Measurements from ENCODE around the gene SORL1.

The SORL1 gene

DNA sequence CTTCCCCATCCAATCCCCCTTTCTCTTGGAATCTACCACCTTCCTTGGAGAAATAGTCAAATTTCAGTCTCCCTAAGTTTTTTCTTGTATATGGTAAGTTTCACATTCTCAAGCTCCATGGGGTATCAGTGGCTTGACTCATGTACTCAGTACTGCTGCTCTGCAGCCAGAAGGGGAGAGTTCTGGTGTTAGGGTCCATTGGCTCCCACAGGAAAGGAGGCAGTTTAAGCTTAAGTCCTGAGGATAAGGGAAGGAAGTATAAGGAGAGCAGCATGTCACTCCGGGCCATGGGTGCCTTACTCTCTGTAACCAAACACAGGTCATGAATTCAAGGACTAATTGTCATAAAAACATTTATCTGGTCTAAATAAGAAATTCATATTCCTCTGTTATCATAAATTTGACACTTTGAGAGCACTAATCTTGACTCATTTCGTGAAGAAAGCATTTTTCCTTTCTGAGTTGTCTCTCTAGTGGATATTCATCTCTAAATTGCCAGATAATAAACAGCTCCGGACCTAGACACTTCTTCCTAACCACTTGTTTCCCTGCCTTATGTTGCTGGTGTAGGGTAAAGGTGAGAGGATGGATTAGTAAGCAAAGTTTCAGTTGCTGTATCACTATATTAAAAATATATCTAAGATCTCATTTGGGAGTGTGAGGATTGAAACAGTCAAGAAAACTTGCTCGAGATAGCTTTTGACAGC, 20.1 kb upstream of the SORL1 start:
- no peak for DNase-seq

DNA sequence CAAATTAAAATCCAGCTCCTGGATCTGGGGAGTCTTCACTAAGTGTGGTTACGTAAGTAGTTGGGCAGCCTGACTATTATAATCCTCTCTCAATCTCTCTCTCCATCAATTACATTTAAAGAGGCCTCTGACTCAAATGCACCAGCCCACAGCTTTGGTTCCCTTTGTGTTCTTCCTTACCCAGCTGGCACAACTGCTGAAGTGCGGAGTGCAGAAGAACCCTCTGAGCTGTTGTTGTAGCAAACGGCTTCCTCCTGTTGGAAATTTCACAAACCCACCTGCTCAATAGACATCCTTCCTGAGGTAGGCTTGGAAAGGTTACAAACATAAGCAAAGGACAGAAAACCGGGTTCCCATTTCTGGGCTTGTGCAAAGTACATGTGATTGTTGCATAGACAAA, 17.0 kb upstream of the SORL1 start:
- no peak for DNase-seq

DNA sequence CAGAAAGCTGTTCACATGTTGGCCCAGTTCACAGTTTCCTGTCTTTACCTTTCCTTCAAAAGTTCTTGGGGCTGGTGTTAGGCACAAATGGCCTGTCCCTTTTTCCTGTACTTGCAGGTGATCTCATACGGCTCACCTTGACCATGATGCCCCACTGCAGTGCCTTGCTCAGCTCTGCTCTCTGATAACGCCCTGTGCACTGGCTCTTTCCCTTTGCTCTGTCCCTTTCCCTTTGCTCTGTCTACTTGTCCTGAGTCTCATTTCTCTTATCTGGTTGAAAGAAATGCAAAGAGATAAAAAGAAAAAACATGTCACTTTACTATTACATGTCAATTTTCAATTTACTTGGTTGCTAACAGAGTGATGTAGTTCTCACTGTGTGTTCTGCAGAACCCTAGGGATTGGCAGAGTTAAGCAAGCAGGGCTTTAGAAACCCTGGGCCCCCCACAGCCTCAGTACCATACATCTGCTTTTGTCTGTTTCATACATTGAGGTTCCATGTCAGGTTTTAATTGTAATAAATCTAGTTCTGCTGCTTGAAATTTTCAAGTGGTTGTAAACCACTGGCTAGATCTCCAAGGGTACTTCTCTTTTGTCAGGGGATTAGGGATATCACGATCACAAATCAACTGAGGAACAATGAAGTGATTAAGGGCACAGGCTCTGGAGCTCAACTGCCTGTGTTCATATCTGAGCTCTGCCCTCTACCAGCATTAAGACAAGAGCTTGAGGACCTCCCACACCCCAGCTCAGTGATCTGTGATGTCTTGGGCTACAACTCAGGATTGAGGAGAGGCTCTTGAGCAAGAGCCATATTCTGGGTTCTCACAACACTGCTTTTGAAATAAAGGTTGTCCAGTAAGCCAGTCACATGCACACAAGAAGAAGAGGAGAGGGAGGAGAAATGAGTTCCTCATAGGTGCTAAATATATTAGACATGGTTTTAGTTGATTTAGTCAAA, 16.3 kb upstream of the SORL1 start:
- DNase-seq, result no peak

DNA sequence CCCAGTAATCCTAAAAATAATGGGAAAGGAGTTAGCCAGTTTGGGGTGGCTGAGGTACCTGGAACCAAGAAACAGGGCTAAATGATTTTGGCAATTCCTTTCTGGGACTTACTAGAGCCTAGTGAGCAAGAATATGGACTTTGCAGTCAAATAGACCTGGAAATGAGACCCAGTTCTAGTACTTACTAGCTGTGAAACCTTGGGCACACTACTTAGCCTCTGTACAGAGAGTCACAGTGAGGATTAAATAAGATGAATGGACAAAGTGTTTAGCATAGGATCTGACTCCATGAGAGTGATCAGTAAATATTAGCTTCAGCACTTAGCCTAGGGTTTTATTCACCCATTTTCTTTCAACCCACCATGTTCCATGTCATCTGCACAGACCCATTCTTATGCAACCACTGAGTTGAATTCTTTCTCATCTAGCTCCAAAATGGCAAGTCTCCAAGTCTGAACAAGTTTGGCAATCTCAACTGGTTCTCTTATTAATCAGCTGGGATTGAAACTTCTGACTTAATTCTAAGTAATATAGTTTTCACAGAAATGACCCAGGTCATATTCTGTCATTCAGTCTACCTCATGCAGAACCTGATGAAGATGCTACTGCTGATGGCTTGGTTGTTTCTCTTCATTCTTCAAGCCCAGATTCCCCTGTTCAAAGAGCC, 15.0 kb upstream of the SORL1 start:
- no peak for DNase-seq

DNA sequence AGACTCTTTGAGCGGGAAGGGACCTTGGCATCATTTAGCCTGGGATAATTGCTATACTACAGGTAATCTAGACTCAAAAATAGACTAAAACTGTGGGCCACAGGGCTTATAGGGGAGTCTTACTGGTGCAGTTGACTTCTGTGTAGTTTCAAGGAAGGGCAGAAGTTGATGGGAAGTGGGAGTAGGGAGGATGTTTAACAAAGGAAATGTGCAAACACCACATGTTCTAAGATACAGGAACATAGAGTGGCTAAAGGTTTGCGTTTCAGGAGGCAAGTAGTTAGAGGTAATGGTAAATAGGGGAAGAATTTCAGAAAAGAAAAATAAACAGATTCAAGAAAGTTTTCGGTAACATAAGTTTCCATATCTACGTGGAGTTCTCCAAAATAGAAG, 14.4 kb upstream of the SORL1 start:
- no peak for DNase-seq

DNA sequence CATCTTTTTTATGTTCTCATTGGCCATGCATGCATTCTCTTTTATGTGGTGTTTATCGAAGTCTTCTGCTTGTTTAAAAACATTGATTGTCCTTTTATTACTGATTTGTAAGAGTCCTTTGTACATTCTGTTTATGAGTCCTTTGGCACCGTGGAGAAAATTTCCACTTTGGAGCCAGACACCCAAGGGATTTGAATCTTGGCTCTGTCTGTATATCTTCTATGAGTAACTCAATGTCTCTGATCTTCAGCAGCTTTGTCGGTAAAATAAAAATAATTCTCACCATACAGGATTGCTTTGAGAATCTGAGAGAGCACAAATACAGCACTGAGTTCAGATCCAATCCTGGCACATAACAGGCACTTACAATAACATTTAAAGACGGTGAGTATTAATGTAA, 12.8 kb upstream of the SORL1 start:
- no peak for DNase-seq

DNA sequence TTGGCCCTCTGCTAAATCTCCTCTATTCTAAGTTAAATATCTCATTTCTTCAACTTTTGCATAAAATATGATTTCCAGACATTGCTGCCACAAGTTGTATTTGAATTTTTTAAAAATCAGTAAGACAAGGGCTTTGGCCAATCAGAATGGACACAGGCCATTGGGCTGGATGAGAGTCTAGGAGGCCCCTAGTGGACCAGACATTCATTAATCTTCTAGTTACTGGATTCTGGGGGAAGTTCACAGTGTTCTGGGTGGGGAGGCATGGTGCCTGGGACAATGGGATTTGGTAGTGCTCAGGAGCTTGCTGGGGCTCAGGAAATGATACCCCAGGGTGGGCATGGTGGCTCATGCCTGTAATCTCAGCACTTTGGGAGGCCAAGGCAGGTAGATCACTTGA, 12.4 kb upstream of the SORL1 start:
- DNase-seq, result no peak

DNA sequence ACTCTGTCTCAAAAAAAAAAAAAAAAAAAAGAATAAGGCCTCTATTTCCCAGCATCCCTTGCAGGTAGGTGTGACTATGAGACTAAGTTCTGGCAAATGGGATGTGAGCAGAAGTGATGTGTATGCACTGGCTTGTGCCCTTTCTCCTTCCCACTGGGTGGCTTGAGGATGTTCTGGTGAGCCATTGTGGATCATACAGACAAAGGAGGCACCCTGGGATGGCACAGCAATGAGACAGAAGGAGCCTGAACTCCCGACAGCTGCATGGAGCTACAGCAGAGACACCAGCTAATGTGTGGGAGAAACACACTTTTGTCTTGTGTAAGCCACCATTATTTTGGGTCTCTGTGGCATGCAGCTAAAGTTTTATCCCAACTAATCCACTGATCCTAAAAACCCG, 10.6 kb upstream of the SORL1 start:
- no peak for DNase-seq

DNA sequence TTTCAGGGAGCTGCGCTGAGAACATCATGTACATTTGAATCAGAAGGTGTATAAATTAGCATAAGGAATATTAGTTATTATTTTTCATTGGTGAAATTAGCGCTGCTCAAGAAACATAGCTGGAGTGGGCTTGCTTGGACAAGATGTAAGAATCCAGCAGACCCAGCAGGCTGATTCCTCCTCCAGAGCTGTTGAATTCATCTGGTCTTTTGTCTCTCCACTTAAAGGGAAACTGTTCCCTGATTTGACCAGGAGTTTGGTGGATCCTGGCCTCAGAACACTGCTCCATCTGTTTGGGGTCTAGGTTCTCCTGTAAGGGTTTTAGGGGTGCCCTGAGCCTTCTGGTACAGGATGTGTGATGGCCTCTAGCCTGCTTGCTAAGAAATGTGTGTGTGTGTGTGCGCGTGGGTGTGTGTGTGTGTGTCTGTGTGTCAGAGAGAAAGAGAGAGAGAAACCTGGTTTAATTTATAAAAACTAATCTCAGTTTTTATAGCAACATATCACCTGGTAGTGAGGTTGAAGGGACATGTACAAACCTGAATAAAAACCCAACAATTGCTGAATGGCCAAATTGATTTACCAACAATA, 8.3 kb upstream of the SORL1 start:
- peak; percentile 42 for DNase-seq

DNA sequence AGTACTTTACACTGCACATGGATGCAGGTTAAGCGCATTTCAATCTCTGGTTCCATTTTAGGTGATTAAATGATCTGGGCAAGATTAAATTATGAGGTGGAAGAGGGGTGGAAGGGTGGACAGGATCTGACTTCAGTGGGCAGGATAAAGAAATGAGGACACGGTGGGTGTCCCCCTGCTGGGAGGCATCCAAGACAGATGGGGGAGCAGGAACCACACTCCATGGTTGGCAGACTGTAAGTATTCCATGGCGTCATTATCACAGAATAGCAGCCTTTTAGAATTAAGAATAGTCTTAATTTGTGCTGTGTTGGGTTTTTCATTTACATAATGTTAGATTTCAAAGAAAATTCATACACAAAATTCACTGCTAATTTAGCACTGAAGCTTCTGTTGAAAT, 7.6 kb upstream of the SORL1 start:
- no peak for DNase-seq

DNA sequence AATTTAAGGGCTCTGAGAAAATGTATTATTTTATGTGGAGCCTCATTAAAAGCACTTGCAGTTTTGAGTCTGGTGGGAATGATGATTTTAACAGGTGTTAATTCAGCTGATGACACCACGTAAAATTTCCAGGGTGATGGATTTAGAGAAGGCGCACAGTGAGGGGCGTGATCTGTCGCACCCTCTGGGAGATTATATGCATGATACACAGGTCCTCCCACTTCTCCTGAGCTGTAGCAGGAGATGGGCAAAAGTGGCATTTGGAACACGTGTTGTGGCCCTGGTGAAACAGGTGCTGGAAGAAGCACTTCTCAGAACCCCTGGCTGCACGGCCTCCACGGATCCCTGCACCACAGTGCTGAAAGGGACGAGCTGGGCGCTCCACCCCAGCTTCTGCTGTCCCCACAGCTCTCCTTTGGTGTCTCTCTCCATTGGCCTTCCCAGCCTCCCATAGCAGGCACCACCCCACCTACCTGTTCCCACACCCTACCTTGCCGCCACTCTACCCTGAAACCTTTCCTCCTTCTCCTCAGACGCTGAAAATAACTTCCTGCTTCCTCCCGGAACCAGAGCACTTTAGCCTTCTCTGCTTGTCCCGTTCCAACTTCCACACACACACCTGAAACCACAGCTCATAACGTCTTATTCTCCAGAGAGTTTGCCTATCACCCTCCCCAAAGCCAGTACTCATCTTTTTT, 6.9 kb upstream of the SORL1 start:
- no peak for DNase-seq

DNA sequence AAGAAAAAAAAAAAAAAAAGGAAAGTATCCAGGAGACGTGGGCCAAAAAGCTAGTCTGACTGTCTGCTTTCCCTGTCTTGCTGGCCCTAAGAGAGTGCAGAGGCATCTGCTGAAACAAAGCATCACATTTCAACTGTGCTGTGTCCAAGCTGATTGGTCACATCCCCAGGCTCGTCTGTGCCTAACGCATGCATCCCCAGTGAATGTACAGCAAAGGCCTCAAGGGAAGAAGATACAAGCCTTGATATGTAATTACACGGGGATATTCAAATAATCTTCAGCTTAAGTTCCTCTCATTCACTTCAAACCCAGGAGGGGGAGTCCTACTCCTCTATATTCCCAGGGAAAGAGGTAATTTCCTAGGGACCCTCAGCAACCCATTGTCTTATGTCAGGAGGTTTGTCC, 5.4 kb upstream of the SORL1 start:
- no peak for DNase-seq

DNA sequence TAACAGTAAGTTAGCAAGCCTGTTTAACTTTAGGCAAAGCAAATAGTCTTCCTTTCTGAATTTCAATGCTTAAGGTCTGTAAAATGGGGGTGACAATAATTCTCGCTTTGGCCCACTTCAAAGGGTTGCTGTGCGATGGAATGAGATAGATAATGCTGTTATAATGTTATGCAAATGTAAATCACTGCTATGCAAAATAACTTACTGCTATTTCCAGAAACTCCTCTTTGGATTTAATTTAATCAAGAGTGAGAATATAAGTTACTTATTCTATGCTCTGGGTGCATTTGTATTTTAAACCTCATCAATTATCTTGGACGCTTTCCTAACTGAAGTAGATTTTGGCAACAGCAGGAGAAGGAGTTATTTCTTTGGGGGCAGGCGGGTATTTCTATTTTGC, 4.1 kb upstream of the SORL1 start:
- DNase-seq, result no peak

DNA sequence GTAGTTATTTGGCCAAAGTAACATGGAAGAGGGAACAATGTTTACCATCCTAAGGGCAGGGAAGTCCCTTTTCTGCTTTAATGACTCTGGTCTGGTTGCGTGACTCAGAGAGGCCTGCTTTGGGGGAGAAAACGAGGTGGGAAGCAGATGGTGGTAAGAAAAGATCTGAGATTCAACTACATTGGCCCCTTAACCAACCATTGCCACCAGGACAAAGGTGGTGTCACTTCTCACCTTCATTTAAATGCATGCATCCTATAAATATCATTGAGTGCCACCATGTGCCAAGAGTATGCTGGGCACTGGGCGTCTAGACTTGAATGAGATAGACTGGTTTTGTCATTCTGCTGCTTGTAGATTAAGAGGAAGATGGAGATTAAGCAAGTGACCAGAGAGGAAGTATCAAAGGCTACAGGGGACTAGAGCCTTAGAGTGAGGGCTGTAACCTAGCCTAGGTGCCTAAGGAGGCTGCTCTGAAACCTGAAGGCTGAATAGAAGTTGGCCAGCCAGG, 3.6 kb upstream of the SORL1 start:
- DNase-seq, result no peak

DNA sequence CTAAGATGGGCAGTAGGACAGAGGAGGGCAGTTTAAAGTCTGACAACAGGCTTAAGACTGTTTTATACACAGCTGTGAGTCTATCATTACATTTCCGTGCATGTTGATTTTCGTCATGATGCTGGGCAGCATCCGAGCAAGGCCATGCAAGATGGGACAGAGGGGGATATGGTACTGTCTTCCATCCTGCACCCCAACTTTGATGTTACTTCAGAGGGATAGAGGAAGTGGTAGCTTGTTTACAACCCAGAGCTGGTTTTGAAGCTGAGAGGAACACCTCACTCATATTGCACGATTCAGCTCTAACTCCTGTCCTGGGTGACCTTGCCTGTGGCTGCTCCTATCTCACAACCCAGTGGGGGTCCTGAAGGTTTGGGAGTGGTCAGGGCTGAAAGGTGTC, 3.0 kb upstream of the SORL1 start:
- DNase-seq, result no peak

DNA sequence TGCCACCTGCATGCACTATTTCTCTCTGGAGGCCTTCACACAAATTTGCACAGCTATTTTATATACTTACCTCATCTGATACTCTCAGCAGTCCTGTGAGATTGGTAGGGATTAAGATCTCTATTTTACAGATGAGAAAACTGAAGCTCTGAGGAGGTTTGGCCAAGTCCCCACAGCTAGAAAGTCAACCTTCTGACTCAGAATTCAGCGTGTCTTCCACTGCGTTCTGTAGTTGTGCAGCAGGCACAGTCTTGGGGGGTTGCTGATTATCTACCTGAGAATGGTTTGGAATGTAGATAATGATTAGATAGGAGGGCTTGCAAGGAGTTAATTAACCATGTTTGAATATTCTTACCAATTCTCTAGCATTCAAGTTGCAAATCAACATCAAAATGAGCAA, 2.5 kb upstream of the SORL1 start:
- DNase-seq, result no peak

DNA sequence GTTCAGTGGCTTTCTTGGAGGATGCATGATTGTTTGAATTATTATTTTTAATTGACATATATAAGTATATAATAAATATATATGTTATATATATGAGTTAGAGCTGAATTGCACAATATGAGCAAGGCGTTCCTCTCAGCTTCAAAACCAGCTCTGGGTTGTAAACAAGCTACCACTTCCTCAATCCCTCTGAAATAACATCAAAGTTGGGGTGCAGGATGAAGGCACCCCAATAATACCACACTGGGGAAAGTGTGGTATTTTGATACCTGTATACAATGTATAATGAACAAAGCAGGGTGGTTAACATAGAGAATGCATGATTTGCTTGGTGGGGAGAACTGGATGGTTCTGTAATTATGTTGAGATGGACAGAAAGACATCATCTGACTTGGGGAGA, 1.7 kb upstream of the SORL1 start:
- DNase-seq, result no peak

DNA sequence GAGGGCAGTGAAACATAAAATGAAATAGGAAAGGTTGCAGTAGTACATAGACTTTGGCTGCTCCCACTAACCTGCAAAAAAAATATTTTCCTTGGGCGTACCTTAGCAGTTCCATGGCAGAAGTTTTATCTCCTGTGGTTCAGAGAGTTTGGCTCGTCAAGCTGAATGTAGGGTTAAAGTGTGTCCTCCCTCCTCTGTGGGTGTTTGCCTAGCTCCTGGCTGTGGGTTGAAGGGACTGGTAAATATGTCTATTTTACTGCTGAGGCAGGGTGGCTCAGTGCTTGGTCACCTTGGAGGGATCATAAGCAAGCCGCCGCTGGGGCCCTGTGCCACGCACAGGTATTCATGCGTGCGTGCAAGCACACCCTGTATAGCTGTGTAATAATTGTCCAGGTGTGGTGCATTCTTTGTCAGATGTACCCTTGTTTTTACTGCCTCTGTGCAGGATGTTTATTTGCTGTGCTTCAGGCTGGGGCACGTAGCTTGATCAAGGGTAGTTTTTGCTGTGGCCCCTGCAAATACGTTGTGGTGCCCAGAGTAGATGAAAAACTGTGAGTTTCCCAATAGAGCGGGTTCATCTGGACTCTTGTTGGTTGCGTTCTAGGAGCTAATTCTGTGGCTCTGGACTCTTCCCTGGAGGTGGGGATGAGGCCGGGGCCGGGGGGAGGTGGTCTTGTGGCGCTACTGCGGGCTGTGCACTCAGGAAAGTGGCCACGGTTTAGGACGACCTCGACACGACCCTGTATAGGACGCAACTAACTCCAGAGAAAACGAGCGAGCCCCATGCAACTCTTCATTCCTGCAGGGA, 732 bp upstream of the SORL1 start:
- peak; percentile 42 for DNase-seq

DNA sequence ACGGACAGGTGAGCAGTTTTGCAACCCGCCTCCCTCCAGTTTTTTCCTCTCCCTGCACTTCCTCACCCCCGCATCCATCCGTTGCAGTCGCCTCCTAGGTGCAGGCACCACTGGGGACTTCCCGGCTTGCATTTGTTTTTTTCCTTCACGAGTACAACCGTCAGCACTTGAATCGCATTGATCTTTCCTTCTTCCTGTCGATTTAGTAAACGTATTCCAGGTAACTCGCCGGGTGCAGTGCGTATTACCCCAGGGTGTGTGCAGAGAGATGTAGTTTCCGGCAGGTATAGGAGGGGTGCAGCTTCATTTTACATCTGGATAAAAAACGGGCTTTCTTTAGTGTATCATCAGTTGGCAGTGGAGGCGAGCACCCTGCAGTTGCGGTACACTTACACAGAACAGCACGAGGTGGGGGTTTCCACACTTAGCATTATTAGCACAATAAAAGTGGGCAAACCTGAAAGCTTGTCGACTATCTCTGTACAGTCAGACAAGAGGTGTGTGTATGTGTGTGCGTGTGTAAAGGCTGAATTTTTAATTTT, 566 bp downstream of the SORL1 start, which contains the start of gene SORL1-AS1:
SORL1-AS1 (minus strand) TSS at position 359 of the 542 bp plus-strand sequence.
- peak; percentile 63 for DNase-seq

DNA sequence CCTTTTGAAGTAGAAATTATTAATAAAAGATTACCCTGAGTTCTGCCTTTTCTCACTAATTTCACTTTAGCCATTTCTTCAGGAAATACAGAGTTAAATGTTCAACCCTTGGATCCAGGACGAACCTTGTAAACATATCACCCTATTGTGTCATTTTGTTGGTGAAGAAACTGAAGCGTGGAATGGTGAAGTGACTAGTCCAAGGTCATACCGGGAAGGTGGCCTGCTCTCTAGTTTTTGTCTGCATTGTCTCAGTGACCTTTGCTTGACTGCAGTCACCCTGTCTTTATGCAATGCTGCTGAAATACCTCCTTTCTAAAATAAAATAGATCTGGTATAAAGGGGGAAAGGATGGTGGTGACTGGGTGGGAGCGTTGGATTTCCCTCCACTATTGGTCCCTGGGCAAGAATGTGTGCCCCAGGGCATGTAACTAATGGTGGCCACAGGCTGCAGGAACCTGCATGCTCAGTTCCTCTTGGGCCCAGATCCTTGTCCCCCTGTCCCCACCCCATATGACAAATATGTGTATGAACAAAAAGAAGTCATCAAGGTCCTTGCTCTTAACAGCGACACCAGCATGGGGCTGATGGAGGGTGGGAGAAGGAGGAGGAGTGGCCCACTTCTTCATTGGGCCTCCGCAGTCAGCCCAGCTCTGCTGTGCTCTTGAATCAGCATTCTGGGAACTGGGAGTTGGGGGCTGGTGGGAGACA, 1.6 kb downstream of the SORL1 start:
- DNase-seq, result no peak

DNA sequence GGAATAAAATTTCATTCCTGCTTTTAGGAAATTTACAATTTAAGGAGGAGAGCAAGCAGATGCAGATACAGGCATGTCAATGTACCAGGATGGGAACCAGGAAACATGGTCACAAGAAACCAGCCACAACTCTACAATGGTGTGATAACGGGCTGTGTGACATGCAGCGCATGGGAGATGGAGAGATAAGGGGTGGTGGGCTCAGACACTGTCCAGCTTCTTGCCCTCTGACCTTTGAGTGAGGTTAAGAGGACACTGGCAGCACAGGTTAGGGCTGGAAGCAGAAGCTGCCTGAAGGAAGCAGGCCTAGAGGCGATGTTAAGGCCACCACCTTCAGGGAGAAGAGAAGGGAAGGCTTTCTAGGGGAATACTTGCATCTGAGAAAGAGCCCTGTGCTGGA, 3.0 kb downstream of the SORL1 start:
- DNase-seq, result no peak

Measured in stimulated activated CD4-positive, alpha-beta T cell treated with anti-CD3 and anti-CD28 coated beads, Interleukin-15, amount 100 ng/mL, for 24 hours (primary cell).